ENCODE measurements around the gene SAMD4A.

- no peak for TF ChIP-seq CTCF (conservative IDR thresholded peaks at IDR 0.05 in 1 of 2, IDR thresholded peaks at IDR 0.05 in 1 of 2; ENCODE audit: extremely low read depth in 1 of 2, insufficient read depth in 1 of 2, low read depth in 1 of 2, low read length in 2 of 2)
- TF ChIP-seq EZH2 (IDR thresholded peaks at IDR 0.05; ENCODE audit: borderline replicate concordance, low read length), result no peak
These were observed 200.5 kb downstream of the SAMD4A start for GRCh38 chr14:54767450-54767849.

All from mammary epithelial cell (primary cell).